Activated T-helper 9 cell treated with anti-CD3 and anti-CD28 coated beads, Interleukin-2, amount 50 U/mL, for 16 hours (primary cell): Measurements from ENCODE around the gene STAP1.

Experiments used
- DNase-seq: peaks from one replicate; pipeline ENCODE4 v3.0.0-alpha.2; 2020; ENCODE audit warnings: low read depth

STAP1 gene

DNA sequence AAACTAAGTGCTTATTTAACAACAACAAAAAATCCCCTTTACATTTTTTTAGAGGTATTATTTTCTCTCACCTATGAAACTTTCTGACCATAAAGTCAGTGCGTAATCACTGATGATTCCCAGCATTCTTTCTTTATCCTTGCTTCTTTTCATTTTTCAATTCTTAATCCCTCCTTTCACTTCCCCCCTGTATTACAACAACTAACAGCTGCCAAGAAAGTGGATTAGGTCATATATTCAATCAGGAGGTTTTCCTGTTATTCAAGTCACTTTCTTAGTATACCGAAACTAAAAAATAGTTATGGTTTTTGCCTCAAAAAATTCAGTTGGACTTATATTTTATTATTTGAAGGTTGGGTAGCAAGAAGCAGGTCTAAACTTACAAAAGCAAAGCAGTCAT is 2.1 kb upstream of the STAP1 start:
- no peak for DNase-seq

DNA sequence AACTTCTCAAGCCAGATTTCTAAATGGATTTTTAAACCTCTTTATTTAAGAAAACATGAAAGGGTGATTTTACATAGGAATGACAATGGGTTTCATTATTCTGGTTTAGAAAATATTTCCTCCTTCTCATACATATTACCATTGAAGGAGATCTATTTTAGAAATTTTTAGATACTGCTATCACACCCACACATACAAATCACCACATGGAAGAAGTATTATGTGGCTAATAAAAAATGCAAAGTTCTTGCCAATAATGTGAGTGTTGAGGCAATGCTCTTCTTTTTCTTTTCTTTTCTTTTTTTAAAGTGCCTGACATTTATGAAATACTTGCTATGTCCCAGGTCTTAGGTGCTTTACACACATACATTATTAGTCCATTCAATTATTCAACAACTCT is 6.8 kb downstream of the STAP1 start:
- DNase-seq: no peak

GRCh38 chr4:67566335-67566734 is 7.8 kb downstream of the STAP1 start:
- DNase-seq: no peak

GRCh38 chr4:67568820-67569219 is 10.3 kb downstream of the STAP1 start:
- no peak for DNase-seq

- no peak for DNase-seq
Measured at GRCh38 chr4:67570537-67570936, 12.0 kb downstream of the STAP1 start.

GRCh38 chr4:67571975-67572374 is 13.4 kb downstream of the STAP1 start:
- no peak for DNase-seq

GRCh38 chr4:67573193-67573592 is 14.7 kb downstream of the STAP1 start:
- no peak for DNase-seq

DNA sequence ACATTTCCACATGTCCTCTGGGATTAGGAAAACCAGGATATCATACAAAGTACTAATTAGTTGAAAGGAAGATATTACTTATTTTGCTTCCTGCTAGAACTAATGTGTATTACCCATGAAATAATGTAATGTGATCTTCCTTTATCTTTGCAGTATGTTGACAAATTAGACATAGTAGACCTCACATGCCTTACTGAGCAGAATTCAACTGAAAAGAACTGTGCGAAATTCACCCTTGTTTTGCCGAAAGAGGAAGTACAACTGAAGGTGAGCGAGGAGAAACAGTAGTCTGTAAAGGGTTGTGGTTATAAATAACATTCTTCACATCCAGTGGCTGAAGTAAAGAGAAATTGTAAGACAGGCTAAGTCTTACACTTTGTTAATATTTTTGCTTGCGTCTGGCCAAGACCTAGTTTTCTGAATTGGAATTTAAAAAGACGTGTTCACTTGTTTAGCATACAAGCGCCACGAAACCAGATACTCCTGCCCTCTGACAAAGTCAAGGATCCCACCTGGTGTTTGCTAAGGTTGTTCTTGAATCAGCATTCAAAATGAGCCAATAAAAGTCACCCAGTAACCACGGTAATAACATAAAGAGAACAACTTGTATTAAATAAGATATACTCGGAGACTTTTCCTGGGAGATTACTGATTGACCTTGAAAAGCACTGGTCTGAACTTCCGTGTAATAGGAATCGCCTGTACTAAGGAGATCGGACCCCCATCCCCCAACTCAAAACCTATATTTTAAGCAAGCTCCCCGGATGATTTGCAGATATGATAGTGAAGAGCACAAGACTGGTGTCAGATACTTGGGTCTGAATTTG is 16.9 kb downstream of the STAP1 start:
- no peak for DNase-seq

DNA sequence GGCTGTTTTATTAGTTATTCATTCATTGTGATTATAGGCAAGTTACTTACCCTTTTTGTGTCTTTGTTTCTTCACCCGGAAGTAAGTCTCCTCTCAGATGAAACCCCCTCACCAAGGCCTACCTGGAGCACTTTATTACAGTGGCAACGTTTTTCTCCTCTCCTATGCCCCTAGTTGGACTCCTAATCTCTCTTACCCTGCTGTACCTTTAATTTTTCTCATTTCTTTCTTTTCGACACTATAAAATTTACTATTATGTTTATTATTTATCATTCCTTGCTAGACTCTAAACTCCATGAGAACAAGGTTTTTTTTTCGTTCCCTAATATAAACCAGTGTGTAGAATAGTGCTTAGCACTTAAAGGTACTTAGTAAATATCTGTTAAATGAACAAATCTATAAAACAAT is 17.5 kb downstream of the STAP1 start:
- no peak for DNase-seq

GRCh38 chr4:67576538-67576937 is 18.0 kb downstream of the STAP1 start:
- no peak for DNase-seq

DNA sequence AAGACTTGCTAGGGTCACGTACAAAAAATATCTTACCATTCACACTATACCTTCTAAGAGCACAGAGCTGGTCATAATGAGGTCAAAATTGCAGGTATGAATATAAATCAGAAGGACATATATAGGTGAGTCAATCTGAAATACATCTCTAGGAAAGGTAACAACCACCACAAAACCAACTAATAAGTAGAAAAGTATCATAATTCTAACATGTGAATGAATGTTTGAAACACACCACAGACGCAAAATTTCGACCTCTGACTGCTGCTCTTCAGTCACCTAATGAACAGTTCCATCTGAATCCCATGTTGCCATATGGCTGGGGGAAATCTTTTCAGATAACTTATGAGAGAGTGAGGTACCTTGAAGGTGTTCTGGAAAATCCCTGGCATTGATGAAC is 22.1 kb downstream of the STAP1 start:
- no peak for DNase-seq

- no peak for DNase-seq
Measured at GRCh38 chr4:67581208-67581857, 22.8 kb downstream of the STAP1 start.

DNA sequence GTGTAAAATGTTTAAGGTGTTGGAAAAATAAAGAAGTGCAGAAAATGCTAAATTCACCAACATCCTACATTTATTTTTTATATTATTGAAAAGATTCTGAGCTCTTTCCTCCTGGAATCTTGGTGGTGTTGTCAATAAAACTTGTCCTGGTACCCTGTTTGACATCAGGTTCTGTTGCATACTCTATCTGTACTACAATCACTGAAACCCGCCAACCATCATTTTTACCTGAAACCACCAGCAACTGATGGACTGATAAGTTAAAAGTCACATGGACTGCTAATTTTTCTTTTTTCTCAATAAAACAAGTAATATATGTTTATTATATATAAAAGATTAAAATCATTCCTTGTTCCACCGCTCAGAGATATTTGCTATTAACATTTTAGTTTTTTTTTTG is 23.4 kb downstream of the STAP1 start:
- DNase-seq: no peak

DNA sequence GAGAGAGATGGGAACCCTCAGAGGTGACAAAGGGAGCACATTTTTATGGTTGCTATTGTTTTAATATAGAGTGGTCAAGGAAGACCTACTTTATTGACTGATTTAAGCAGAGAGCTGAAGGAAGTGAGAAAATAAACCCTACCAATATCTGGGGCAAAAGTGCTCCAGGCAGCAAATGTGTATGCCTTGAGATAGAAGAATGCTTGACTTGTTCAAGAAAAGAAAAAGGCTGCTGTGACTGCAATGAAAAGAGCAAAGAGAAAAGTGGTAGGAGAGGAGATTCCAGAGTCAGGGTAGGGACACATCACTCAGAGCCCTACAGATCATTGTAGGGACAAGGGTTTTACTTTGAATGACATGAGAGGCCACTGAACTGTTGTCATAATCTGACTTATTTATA is 26.0 kb downstream of the STAP1 start:
- DNase-seq: no peak

GRCh38 chr4:67587156-67587555 is 28.6 kb downstream of the STAP1 start:
- DNase-seq: no peak

GRCh38 chr4:67593741-67594175 is 35.2 kb downstream of the STAP1 start:
- DNase-seq: no peak

GRCh38 chr4:67603310-67604028 is 44.9 kb downstream of the STAP1 start:
- no peak for DNase-seq

- DNase-seq: no peak
Measured at GRCh38 chr4:67604029-67604381, 45.5 kb downstream of the STAP1 start.

DNA sequence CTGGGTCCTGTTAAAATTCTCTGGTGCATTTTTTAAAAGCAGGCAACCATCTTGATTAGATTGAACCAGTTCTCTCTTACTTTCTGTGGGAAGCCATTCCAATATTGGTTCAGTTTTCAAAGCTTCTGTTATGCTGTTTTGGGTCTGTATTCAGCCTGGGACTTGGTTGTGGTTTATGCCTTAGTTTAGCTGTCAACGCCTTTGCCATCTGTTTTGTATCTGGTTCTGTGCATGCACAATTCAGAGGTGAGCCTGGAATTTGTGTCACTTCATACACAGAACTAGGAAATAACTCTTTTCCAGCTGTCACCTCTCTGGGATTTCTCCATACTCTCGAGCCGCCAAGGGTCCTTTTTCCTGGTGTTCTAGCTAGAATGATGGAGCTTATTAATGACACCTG is 46.2 kb downstream of the STAP1 start:
- no peak for DNase-seq

DNA sequence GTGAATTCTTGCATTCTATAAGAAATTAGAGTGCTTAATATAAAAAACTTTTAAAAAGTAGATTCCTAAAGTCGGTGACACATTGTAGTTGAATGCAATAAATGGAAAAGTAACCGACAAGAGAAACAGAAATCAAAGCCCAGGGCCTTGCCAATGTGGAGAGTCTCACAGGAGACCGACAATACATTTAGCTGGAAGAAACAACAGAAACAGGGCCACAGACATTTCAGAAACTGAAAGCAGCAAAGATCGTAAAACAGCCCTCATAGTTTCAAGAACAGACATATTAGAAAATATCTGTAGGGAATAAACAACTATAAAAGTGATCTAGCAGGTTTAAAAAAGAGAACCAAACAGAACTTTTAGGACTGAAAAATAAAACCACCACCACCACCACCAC is 49.5 kb downstream of the STAP1 start:
- DNase-seq: no peak

- no peak for DNase-seq
Measured at GRCh38 chr4:67614186-67614585, 55.7 kb downstream of the STAP1 start.

DNA sequence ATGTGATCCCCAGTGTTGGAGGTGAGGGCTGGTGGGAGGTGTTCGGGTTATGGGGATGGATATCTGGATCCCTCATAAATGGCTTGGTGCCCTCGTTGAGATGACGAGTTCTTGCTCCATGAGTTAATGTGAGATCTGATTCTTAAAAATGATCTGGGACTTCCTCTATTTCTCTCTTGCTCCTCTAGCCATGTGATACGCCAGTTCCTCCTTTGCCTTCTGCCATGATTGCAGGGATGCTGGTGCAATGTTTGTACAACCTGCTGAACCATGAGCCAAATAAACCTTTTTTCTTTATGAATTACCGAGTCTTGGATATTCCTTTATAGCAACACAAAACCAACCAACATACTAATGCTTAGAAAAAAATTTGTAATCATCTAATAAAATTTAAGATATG is 56.6 kb downstream of the STAP1 start:
- no peak for DNase-seq

- no peak for DNase-seq
Measured at GRCh38 chr4:67616478-67616877, 58.0 kb downstream of the STAP1 start.
